WI38 (cell line): ENCODE data around the gene TENM4.
"Not testable (repeated sequence)": the region's sequence is repeated elsewhere in the genome, so short reads cannot be mapped to it uniquely, and the experiment has no call there.

ENCODE experiments used
- H3K4me3 ChIP-seq: 2 replicates; pipeline ENCODE4 v1.5.1; 2011; ENCODE audit warnings: low read depth, mild to moderate bottlenecking, control low read depth, low read length
- CTCF ChIP-seq: IDR thresholded peaks from 2 replicates; pipeline ENCODE4 v1.5.1; 2012; ENCODE audit warnings: low read depth, mild to moderate bottlenecking, control low read depth, low read length

TENM4 gene

GRCh38 chr11:78646564-78647185 lies 794.2 kb downstream of the TENM4 start:
- H3K4me3 ChIP-seq, result no peak overlapping the region
- peak; percentile 68 for TF ChIP-seq CTCF

- no peak overlapping the region for H3K4me3 ChIP-seq
- peak; percentile 98 for TF ChIP-seq CTCF
Measured at GRCh38 chr11:78645226-78646202, 795.3 kb downstream of the TENM4 start.

- H3K4me3 ChIP-seq, result no peak overlapping the region
- TF ChIP-seq CTCF, result no peak
Measured at GRCh38 chr11:78643676-78644056, 797.2 kb downstream of the TENM4 start.

GRCh38 chr11:78642979-78643675 lies 797.7 kb downstream of the TENM4 start:
- H3K4me3 ChIP-seq, result no peak overlapping the region
- no peak for TF ChIP-seq CTCF

GRCh38 chr11:78641541-78641940 lies 799.3 kb downstream of the TENM4 start:
- no peak overlapping the region for H3K4me3 ChIP-seq
- no peak for TF ChIP-seq CTCF

GRCh38 chr11:78638704-78639380 lies 802.0 kb downstream of the TENM4 start:
- no peak for TF ChIP-seq CTCF
- H3K4me3 ChIP-seq, result no peak overlapping the region

GRCh38 chr11:78637527-78637926 lies 803.3 kb downstream of the TENM4 start:
- not testable (repeated sequence) for H3K4me3 ChIP-seq
